Mucosa of stomach (tissue), 1 donor: ENCODE results near the gene DCAF8L2.
"Not testable (repeated sequence)": the region's sequence is repeated elsewhere in the genome, so short reads cannot be mapped to it uniquely, and the experiment has no call there.

Source experiments
- H3K27me3 ChIP-seq: one replicate; pipeline ENCODE4 v1.7.0; 2013; ENCODE audit warnings: mild to moderate bottlenecking, low read length; ENCODE audit not compliant: control insufficient read depth, insufficient read depth
- H3K36me3 ChIP-seq: one replicate; pipeline ENCODE4 v1.7.0; 2013; ENCODE audit warnings: low read length; ENCODE audit not compliant: control insufficient read depth, insufficient read depth
- H3K4me1 ChIP-seq: one replicate; pipeline ENCODE4 v1.7.0; 2013; ENCODE audit warnings: mild to moderate bottlenecking, low read length; ENCODE audit not compliant: control insufficient read depth, insufficient read depth
- H3K4me3 ChIP-seq: one replicate; pipeline ENCODE4 v1.7.0; 2013; ENCODE audit warnings: low read length
- H3K9ac ChIP-seq: one replicate; pipeline ENCODE4 v1.7.0; 2013; ENCODE audit warnings: mild to moderate bottlenecking, low read length, moderate library complexity
- H3K9me3 ChIP-seq: one replicate; pipeline ENCODE4 v1.7.0; 2013; ENCODE audit warnings: mild to moderate bottlenecking, low read length, moderate library complexity; ENCODE audit not compliant: control insufficient read depth
- donor health status: Pancreatic carcinoma.

The DCAF8L2 gene

DNA sequence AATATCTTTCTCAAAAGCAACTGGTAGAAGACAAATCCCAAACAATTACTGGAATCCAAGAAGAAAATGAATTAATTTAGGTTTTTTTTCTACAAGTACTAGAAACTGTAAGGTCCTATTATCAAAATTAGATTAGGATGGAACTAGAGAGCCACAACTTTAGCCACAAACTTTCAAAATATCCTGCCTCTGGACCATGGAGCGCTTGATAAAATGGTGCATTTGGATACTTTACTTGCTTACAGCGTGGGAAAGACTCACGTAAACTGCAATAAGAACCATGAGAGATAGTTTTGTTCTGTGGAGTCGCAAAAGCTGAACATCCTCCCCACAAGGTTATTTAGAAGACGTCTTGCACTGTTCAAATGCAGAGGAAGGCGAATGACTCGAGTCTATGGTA is at the start of gene DCAF8L2:
TSS of gene DCAF8L2 (plus strand) at position 301 of the 400 bp plus-strand sequence. CDS start 156,552 bp downstream, outside the sequence.
- Histone ChIP-seq H3K27me3 (no peaks in the 10 kb centered on the region), H3K4me3 (no peak within 1 kb of the TSS), H3K9ac (no peak within 1 kb of the TSS), H3K4me1 (no peaks in the 10 kb centered on the region), H3K9me3 (no peaks in the 10 kb centered on the region), H3K36me3 (no peaks in the 10 kb centered on the region)

- not testable (repeated sequence) for H3K9ac ChIP-seq, H3K4me3 ChIP-seq, H3K4me1 ChIP-seq, H3K27me3 ChIP-seq, H3K36me3 ChIP-seq, H3K9me3 ChIP-seq
Observed at GRCh38 chrX:27541161-27541560, 49.0 kb upstream of the DCAF8L2 start.

- no peaks in the 10 kb centered on the region for H3K27me3 ChIP-seq
- H3K4me3 ChIP-seq = no peak overlapping the region
- no peak overlapping the region for H3K9ac ChIP-seq
- no peaks in the 10 kb centered on the region for H3K9me3 ChIP-seq
- no peaks in the 10 kb centered on the region for H3K36me3 ChIP-seq
- H3K4me1 ChIP-seq = no peaks in the 10 kb centered on the region
Observed at GRCh38 chrX:27548624-27549023, 41.5 kb upstream of the DCAF8L2 start.

GRCh38 chrX:27549688-27550087 is 40.5 kb upstream of the DCAF8L2 start:
- no peak overlapping the region for H3K4me3 ChIP-seq
- H3K36me3 ChIP-seq = no peaks in the 10 kb centered on the region
- no peak overlapping the region for H3K9ac ChIP-seq
- H3K9me3 ChIP-seq = no peaks in the 10 kb centered on the region
- H3K27me3 ChIP-seq = no peaks in the 10 kb centered on the region
- no peaks in the 10 kb centered on the region for H3K4me1 ChIP-seq

DNA sequence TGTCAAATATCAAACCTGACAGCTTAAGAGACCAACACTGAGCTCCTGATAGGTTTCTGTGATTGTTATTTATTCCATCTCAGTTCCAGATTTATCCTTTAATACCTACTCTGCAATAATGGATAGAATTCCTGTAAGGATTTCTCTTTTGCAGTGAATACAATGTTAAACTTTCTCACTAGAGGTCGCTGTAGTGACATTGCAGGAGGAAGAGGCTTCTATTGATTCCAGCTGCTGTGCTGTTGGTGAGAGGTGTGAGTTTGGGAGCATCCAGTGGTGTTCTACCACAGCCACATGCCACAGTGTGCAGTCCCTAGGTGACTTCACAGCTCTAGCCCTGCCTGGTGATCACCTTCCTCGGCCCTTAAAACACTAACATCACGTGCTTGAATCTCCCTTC is 34.6 kb upstream of the DCAF8L2 start:
- no peak overlapping the region for H3K4me3 ChIP-seq
- no peaks in the 10 kb centered on the region for H3K27me3 ChIP-seq
- H3K4me1 ChIP-seq = no peaks in the 10 kb centered on the region
- H3K36me3 ChIP-seq = no peaks in the 10 kb centered on the region
- H3K9me3 ChIP-seq = no peaks in the 10 kb centered on the region
- no peak overlapping the region for H3K9ac ChIP-seq

DNA sequence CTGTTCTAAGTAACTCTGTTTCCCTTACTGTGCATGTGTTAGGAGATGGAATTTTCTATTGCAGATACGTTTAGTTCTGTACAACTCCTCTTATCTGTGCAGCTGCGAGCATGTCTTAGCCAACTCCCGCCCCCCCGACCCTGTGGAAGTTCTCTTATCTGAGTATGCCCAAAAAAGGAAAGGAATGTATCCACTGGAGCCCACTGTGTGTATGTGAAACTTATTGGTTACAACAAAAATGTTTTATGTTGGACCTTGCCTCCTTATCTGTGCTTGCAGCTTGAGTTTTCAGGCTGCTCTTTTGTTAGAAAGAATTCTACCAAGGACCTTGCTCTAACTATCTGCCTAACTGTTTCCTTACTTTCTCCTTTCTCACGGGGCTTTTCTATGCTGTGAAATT is 24.2 kb upstream of the DCAF8L2 start:
- Histone ChIP-seq H3K36me3 (no peaks in the 10 kb centered on the region), H3K9me3 (no peaks in the 10 kb centered on the region), H3K4me1 (no peaks in the 10 kb centered on the region), H3K4me3 (no peak overlapping the region), H3K27me3 (no peaks in the 10 kb centered on the region), H3K9ac (no peak overlapping the region)

DNA sequence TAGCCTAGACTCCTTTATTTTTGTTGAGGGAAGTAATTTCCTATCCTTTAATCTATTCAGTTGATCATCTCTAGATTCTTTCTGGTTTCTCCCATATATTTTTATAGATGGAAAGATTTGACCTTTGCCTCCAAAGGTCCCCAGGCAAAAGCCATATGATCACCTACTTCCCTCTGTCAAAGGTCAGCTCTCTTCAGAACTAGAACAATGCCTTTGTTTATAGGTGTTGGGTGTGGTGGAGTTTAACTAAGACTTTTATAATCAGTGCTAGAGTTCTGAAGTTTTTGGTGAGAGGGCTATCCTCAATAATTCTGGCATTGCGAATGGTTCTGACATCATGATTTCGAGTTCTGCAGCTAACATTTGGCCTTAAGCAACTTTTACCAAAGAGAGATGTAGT is 19.0 kb upstream of the DCAF8L2 start:
- Histone ChIP-seq H3K4me3 (no peak overlapping the region), H3K9ac (no peak overlapping the region), H3K4me1 (no peaks in the 10 kb centered on the region), H3K36me3 (no peaks in the 10 kb centered on the region), H3K9me3 (no peaks in the 10 kb centered on the region), H3K27me3 (no peaks in the 10 kb centered on the region)

DNA sequence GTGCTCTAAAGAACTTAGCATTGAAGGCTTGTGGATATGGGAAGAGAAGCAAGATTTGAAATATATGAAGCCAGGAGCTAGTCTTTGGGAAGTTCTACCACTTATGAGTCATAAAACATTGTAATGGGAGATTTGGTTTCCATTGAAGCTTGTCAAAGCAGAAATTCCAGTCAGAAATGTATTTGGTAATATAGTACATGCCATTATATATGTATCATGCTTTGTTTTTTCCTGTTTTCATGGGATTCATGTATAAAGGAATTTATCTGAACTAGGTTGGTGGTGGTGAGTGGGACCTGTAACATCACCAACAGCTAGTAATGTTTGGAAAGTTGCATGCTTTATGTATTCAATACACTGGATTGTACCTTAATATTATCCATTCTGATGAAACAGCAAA is 14.6 kb upstream of the DCAF8L2 start:
- no peaks in the 10 kb centered on the region for H3K9me3 ChIP-seq
- H3K36me3 ChIP-seq = no peaks in the 10 kb centered on the region
- no peak overlapping the region for H3K4me3 ChIP-seq
- no peaks in the 10 kb centered on the region for H3K4me1 ChIP-seq
- H3K27me3 ChIP-seq = no peaks in the 10 kb centered on the region
- H3K9ac ChIP-seq = no peak overlapping the region

DNA sequence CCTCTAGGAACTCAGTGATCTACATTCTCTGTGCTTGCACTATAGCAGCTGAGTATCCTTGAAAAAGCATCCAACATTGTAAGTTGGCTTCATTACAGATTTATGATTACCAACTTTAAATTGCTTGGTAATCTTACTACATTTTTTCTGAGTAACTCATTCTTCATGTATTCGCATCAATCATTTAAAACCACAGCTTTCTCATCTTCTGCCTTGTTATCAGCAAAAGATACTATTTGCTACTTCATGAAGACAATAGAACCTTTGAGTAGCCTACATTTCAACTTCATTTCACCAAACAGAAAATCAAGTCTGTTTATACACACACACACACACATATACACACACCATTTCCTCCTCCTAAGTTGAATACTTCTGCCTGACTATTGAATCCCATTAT is 6.2 kb upstream of the DCAF8L2 start:
- H3K4me3 ChIP-seq = no peak overlapping the region
- no peak overlapping the region for H3K9ac ChIP-seq
- no peaks in the 10 kb centered on the region for H3K4me1 ChIP-seq
- H3K36me3 ChIP-seq = no peaks in the 10 kb centered on the region
- no peaks in the 10 kb centered on the region for H3K9me3 ChIP-seq
- no peaks in the 10 kb centered on the region for H3K27me3 ChIP-seq

- Histone ChIP-seq H3K4me3 (no peak overlapping the region), H3K9me3 (no peaks in the 10 kb centered on the region), H3K36me3 (no peaks in the 10 kb centered on the region), H3K27me3 (no peaks in the 10 kb centered on the region), H3K4me1 (no peaks in the 10 kb centered on the region), H3K9ac (no peak overlapping the region)
Observed at GRCh38 chrX:27591938-27592337, 1.8 kb downstream of the DCAF8L2 start.

- no peaks in the 10 kb centered on the region for H3K9me3 ChIP-seq
- no peaks in the 10 kb centered on the region for H3K36me3 ChIP-seq
- H3K4me3 ChIP-seq = no peak overlapping the region
- H3K27me3 ChIP-seq = no peaks in the 10 kb centered on the region
- no peak overlapping the region for H3K9ac ChIP-seq
- no peaks in the 10 kb centered on the region for H3K4me1 ChIP-seq
Observed at GRCh38 chrX:27597508-27597907, 7.4 kb downstream of the DCAF8L2 start.

DNA sequence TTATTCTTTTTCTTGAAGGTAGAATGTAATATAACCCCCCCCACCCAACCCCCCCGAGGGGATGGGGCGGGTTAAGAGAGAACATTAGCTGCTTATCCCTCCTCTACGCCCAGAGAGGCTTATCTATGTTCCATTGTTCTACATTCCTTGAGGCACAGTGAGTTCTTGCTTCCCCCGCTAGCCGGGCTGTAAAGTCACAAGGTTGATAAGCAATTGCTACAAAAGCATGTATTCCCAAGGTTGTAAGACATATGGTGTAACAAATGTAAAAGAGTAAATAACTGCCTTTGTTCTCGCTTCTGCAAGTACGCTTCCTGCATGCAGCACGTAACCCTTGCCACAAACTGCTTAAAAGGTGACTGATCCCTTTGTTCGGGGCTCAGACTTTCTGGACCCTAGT is 8.2 kb downstream of the DCAF8L2 start:
- no peaks in the 10 kb centered on the region for H3K9me3 ChIP-seq

DNA sequence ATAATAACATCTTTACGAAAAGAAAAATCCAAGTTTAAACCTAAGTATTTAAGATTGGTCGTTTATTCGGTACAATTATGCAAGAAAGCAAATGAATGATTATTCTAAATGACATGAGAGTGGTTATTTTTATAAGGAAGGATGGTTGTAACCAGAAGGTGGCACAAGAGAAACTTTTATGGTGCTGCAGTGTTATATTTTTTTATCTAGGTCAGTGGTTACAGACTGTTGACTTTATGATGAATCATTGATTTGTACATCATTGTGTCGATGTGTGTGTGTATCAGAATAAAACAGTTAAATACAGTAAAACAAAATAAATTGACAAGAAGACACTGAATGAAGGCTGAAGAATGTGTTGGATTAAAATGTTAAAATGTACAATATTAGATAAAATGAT is 9.8 kb downstream of the DCAF8L2 start:
- no peaks in the 10 kb centered on the region for H3K9me3 ChIP-seq
- H3K36me3 ChIP-seq = no peaks in the 10 kb centered on the region
- H3K4me3 ChIP-seq = no peak overlapping the region
- H3K4me1 ChIP-seq = no peaks in the 10 kb centered on the region
- H3K9ac ChIP-seq = no peak overlapping the region
- H3K27me3 ChIP-seq = no peaks in the 10 kb centered on the region

More for the DNA sequence above, 8.2 kb downstream of the DCAF8L2 start:
- Histone ChIP-seq H3K4me3 (no peak overlapping the region), H3K36me3 (no peaks in the 10 kb centered on the region), H3K4me1 (no peaks in the 10 kb centered on the region), H3K27me3 (no peaks in the 10 kb centered on the region), H3K9ac (no peak overlapping the region)
